Lower leg skin (tissue), 4 donors: ENCODE data around the gene CPZ. TPM values are rescaled to one million over a fixed set of nuclear protein-coding genes. Genes with fewer than 3 reads are reported as not detected.
"Not testable (repeated sequence)": the region's sequence is repeated elsewhere in the genome, so short reads cannot be mapped to it uniquely, and the experiment has no call there.

Experiments
- DNase-seq, 2 donors: peaks; one replicate each; pipeline ENCODE4 v3.0.0-alpha.2; 2019; ENCODE audit warnings: low spot score in 2 of 2
- H3K4me3 ChIP-seq: fragments of 200-600 bp; sonication (generic); 2 replicates; pipeline ENCODE4 v1.5.1; 2017; ENCODE audit warnings: mild to moderate bottlenecking, low read depth; ENCODE audit not compliant: poor library complexity, severe bottlenecking
- CTCF ChIP-seq, 3 donors: fragments of 450-650 bp; IDR thresholded peaks; one replicate each; pipeline ENCODE4 v1.5.1; 2016; ENCODE audit warnings: antibody characterized with exemption in 3 of 3, mild to moderate bottlenecking in 3 of 3, moderate library complexity in 2 of 3
- POLR2A ChIP-seq, 2 donors: fragments of 450-650 bp; IDR thresholded peaks; one replicate each; pipeline ENCODE4 v1.6.1; 2016 to 2017; ENCODE audit warnings: antibody characterized with exemption in 2 of 2, mild to moderate bottlenecking in 1 of 2, moderate library complexity in 1 of 2
- WGBS, 2 donors: methylation state at CpG; one replicate each; pipeline ENCODE4 v1.1.5; 2018; 5-methylcytosine and 5-hydroxymethylcytosine counted together
- intact Hi-C: fragments of 100-400 bp; cut with DNase I; formaldehyde crosslinking; loops from one replicate; pipeline ENCODE4 v1.15.0; 2023; ENCODE audit warnings: low total_unique reads
- total RNA-seq, 4 donors: library from RNA; depleted of rRNA; stranded (reverse); fragments of >200 nt; gene quantifications; one replicate each; pipeline ENCODE4 v1.1.0, GENCODE V29; 2016

The CPZ gene
- total RNA-seq, 4 donors from 2014 or later, result 0.91 to 10.2 TPM; not detected in 2

GRCh38 chr4:8575457-8575856 lies 17.1 kb upstream of the CPZ start:
- H3K4me3 ChIP-seq, result no peak overlapping the region
- TF ChIP-seq POLR2A (IDR thresholded peaks at IDR 0.05) (no peak), CTCF (IDR thresholded peaks at IDR 0.05) (no peak)
- DNase-seq, result no peak
- intact Hi-C loops, result no loop called here
- WGBS, 2 donors, result 79 to 80% methylated on average over 4 of the region's 4 CpGs

- WGBS, 2 donors, result 86 to 90% methylated on average over 5 of the region's 5 CpGs
- intact Hi-C loops, DNase-seq, H3K4me3 ChIP-seq: not testable (repeated sequence)
Measured at GRCh38 chr4:8576591-8576990, 16.0 kb upstream of the CPZ start.

GRCh38 chr4:8577046-8577445 lies 15.5 kb upstream of the CPZ start:
- TF ChIP-seq POLR2A (IDR thresholded peaks at IDR 0.05) (no peak), CTCF (IDR thresholded peaks at IDR 0.05) (no peak)
- intact Hi-C loops, result no loop called here
- 72% methylated on average over 8 of the region's 8 CpGs for WGBS, 2 donors

DNA sequence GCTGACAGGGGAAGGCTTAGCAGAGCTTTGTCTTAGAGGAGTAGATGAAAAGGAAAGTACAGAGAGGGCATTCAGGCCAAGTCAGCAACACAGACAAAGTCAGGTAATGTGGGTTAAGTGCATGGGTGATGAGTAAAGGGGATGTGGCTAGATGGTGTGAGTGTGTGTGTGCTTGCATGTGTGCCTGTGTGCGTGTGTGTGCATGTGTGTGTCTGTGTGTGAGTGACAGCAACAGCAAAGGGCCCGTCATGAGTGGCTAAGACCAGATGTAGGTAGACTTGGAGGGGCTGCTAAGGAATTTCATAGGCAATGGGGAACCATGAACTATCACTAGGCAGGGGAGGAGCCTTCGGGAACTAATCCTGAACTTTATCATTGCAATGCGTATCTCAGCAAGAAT lies 14.6 kb upstream of the CPZ start:
- intact Hi-C loops, result no loop called here
- no peak for TF ChIP-seq POLR2A (IDR thresholded peaks at IDR 0.05)
- TF ChIP-seq CTCF (IDR thresholded peaks at IDR 0.05), result no peak
- WGBS, 2 donors, result 73 to 77% methylated on average over 4 of the region's 4 CpGs
- H3K4me3 ChIP-seq, result no peak overlapping the region
- no peak for DNase-seq

More at GRCh38 chr4:8577046-8577445, 15.5 kb upstream of the CPZ start:
- no peak for DNase-seq
- H3K4me3 ChIP-seq, result no peak overlapping the region

DNA sequence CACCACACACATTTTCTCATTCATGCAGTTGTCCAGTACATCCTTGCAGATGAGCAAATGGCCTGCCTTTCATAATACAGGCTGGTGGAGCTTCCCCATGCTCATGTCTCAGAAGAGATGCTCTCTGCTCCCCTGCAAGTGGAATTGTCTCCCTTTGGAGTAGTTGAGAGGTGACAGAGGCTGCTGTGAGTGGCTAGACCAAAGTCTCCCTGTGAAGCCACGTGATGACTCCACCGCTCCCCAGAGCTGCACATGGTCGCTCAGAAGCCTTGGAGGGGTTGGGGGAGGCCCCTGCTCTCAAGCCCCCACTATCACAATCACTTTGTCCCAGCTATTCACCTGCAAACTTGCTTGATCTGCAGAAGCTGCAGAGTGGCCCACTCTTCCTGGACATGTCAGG lies 13.8 kb upstream of the CPZ start:
- 78 to 86% methylated on average over 3 of the region's 3 CpGs for WGBS, 2 donors
- intact Hi-C loops, result no loop called here
- DNase-seq, result no peak

More for the DNA sequence above, 13.8 kb upstream of the CPZ start:
- TF ChIP-seq POLR2A (IDR thresholded peaks at IDR 0.05) (no peak), CTCF (IDR thresholded peaks at IDR 0.05) (no peak)
- H3K4me3 ChIP-seq, result no peak overlapping the region
